B cell (primary cell): ENCODE measurements around the gene COX6B2. TPM values are rescaled to one million over a fixed set of nuclear protein-coding genes. Genes with fewer than 3 reads are reported as not detected.
"Not testable (repeated sequence)": the region's sequence is repeated elsewhere in the genome, so short reads cannot be mapped to it uniquely, and the experiment has no call there.

Source experiments
- ATAC-seq: fragments of 200-7000 bp; cut with Tn5 transposase; one replicate; pipeline ENCODE4 v1.10.0; 2021; ENCODE audit warnings: low read depth, mild to moderate bottlenecking, moderate number of reproducible peaks, moderate library complexity
- CTCF ChIA-PET: fragments of 350-600 bp; sonication (Branson Sonifier 250); formaldehyde crosslinking; loops from one replicate; lab custom pipeline; 2021; ENCODE audit warnings: antibody characterized with exemption, inconsistent platforms; lab: Charles Lee
- POLR2A ChIA-PET: fragments of 350-600 bp; sonication (Branson Sonifier 250); formaldehyde crosslinking; loops from one replicate; lab custom pipeline; 2021; ENCODE audit warnings: antibody characterized with exemption; lab: Charles Lee
- DNase-seq: peaks from one replicate; pipeline ENCODE4 v3.0.0; 2013
- H2AFZ ChIP-seq: 2 replicates; pipeline ENCODE4 v1.6.1; 2012; ENCODE audit warnings: mild to moderate bottlenecking, low read depth, low read length; ENCODE audit not compliant: insufficient read depth, poor library complexity, severe bottlenecking
- H3K27ac ChIP-seq, 2 donors: 1 replicate in 1 of 2; 2 replicates in 1 of 2; pipeline ENCODE4 v1.5.1; 2012 to 2013; ENCODE audit warnings: low read length in 2 of 2, mild to moderate bottlenecking in 2 of 2, moderate library complexity in 1 of 2
- H3K27me3 ChIP-seq, 4 experiments: fragments of 200-600 bp in 1 of 4; sonication (generic) in 1 of 4; replicated peaks in 1 of 4; 1 replicate in 2 of 4; 2 replicates in 2 of 4; pipeline versions ENCODE4 v1.6.1 to v1.7.0; 2013 to 2016; ENCODE audit warnings: low read length in 3 of 4, mild to moderate bottlenecking in 2 of 4, mixed read lengths in 1 of 4, moderate library complexity in 1 of 4; ENCODE audit not compliant: insufficient read depth in 4 of 4, control insufficient read depth in 3 of 4; ENCODE audit errors: control extremely low read depth in 1 of 4
- H3K36me3 ChIP-seq, 2 experiments: replicated peaks in 1 of 2; 1 replicate in 1 of 2; 2 replicates in 1 of 2; pipeline versions ENCODE4 v1.6.1 to v1.7.1; 2013; ENCODE audit warnings: low read length in 1 of 2; ENCODE audit not compliant: insufficient read depth in 2 of 2, control insufficient read depth in 1 of 2; ENCODE audit errors: control extremely low read depth in 1 of 2, extremely low read depth in 1 of 2
- H3K4me1 ChIP-seq, 2 donors: fragments of 200-600 bp in 1 of 2; sonication (generic) in 1 of 2; 1 replicate in 1 of 2; 2 replicates in 1 of 2; pipeline versions ENCODE4 v1.5.1 to v1.6.1; 2013 to 2017; ENCODE audit warnings: low read length in 2 of 2; ENCODE audit not compliant: control insufficient read depth in 2 of 2, insufficient read depth in 2 of 2
- H3K4me2 ChIP-seq: replicated peaks from 2 replicates; pipeline ENCODE3; 2012; ENCODE audit warnings: mild to moderate bottlenecking, low read depth, low read length; ENCODE audit not compliant: poor library complexity, severe bottlenecking
- H3K4me3 ChIP-seq, 5 experiments: fragments of 200-600 bp in 1 of 5; sonication (generic) in 1 of 5; 1 replicate in 3 of 5; 2 replicates in 2 of 5; pipeline versions ENCODE4 v1.5.1 to v1.7.0; 2011 to 2016; ENCODE audit warnings: low read length in 4 of 5, mild to moderate bottlenecking in 4 of 5, low read depth in 2 of 5, control low read depth in 1 of 5, moderate library complexity in 1 of 5; ENCODE audit not compliant: insufficient read depth in 1 of 5; ENCODE audit errors: control extremely low read depth in 1 of 5, extremely low read depth in 1 of 5
- H3K79me2 ChIP-seq: fragments of 200-600 bp; sonication (generic); one replicate; pipeline ENCODE4 v1.6.0; 2016; ENCODE audit warnings: low read length; ENCODE audit not compliant: control insufficient read depth, insufficient read depth
- H3K9ac ChIP-seq: fragments of 200-600 bp; sonication (generic); 2 replicates; pipeline ENCODE4 v1.6.1; 2017; ENCODE audit warnings: mild to moderate bottlenecking, low read length, moderate library complexity
- H3K9me3 ChIP-seq, 3 donors: one replicate each; pipeline versions ENCODE4 v1.6.1 to v1.7.1; 2013; ENCODE audit warnings: low read length in 2 of 3; ENCODE audit not compliant: control insufficient read depth in 2 of 3, insufficient read depth in 1 of 3; ENCODE audit errors: control extremely low read depth in 1 of 3
- H4K20me1 ChIP-seq: 2 replicates; pipeline ENCODE4 v1.6.0; 2012; ENCODE audit warnings: mild to moderate bottlenecking, low read length; ENCODE audit not compliant: insufficient read depth, control insufficient read depth, poor library complexity, severe bottlenecking
- H3K27ac Mint-ChIP-seq: one replicate; pipeline ENCODE4 v1.8.0; 2021; ENCODE audit warnings: mixed read lengths
- H3K27me3 Mint-ChIP-seq: one replicate; pipeline ENCODE4 v1.8.0; 2021; ENCODE audit warnings: mixed read lengths
- H3K4me1 Mint-ChIP-seq: one replicate; pipeline ENCODE4 v1.8.0; 2021; ENCODE audit warnings: mixed read lengths
- H3K4me3 Mint-ChIP-seq: one replicate; pipeline ENCODE4 v1.8.0; 2021; ENCODE audit warnings: mixed read lengths
- H3K9me3 Mint-ChIP-seq: one replicate; pipeline ENCODE4 v1.8.0; 2022; ENCODE audit warnings: mixed read lengths; ENCODE audit not compliant: insufficient read depth
- CTCF ChIP-seq: fragments of 200-600 bp; IDR thresholded peaks from one replicate; pipeline ENCODE4 v1.8.0; 2022; ENCODE audit warnings: antibody characterized with exemption, mild to moderate bottlenecking
- EZH2 ChIP-seq: IDR thresholded peaks from 2 replicates; pipeline ENCODE4 v1.6.1; 2012; ENCODE audit warnings: borderline replicate concordance, low read depth, mild to moderate bottlenecking, moderate library complexity, low read length; ENCODE audit not compliant: insufficient read depth, poor library complexity, severe bottlenecking
- WGBS: methylation state at CpG from one replicate; pipeline ENCODE4 v1.1.5; 2013; ENCODE audit warnings: missing lambda C conversion rate; ENCODE audit not compliant: insufficient coverage; 5-methylcytosine and 5-hydroxymethylcytosine counted together
- intact Hi-C: fragments of 100-400 bp; cut with micrococcal nuclease; formaldehyde crosslinking; loops from one replicate; pipeline ENCODE4 v1.10.0; 2022
- polyA plus RNA-seq: library from polyadenylated mRNA; depleted of rRNA; stranded (reverse); fragments of >200 nt; gene quantifications from 2 replicates; pipeline ENCODE4 v1.2.3, GENCODE V29; 2012
- total RNA-seq, 2 donors: library from RNA; stranded (reverse); fragments of 120-200 nt in 1 of 2; gene quantifications; 1 replicate in 1 of 2; 2 replicates in 1 of 2; pipeline versions ENCODE4 v1.2.3 to v1.2.4, GENCODE V29; 2013 to 2022

Gene COX6B2
- total and polyA plus RNA-seq, 2 donors (not counting 1 experiment from before 2014, with no cell fraction given), result not detected

- Histone ChIP-seq H3K4me2 (no peak overlapping the region), H3K9me3 (no peaks in the 10 kb centered on the region), H3K79me2 (no peaks in the 10 kb centered on the region), H3K4me3 (no peak overlapping the region), H3K4me1 (peaks cover 2 to 8% of the 10 kb centered on the region in 2 donors), H3K27ac (no peak overlapping the region), H2AFZ (no peak overlapping the region), H3K27me3 (peaks cover 0 to 20% (median 4%) of the 10 kb centered on the region in 4 experiments), H4K20me1 (no peaks in the 10 kb centered on the region), H3K9ac (no peak overlapping the region), H3K36me3 (no peaks in the 10 kb centered on the region)
- CTCF ChIA-PET, result no interaction called here
- Mint-ChIP-seq H3K27ac (no peak overlapping the region), H3K4me3 (no peak overlapping the region), H3K9me3 (no peaks in the 10 kb centered on the region), H3K4me1 (peaks cover 5% of the 10 kb centered on the region), H3K27me3 (peaks cover 26% of the 10 kb centered on the region)
- no peak for ATAC-seq
- no peak for DNase-seq
- 96% methylated on average over 9 of the region's 11 CpGs for WGBS
- POLR2A ChIA-PET, result no interaction called here
- TF ChIP-seq CTCF (no peak), EZH2 (no peak)
- intact Hi-C loops, result no loop called here
Observed at GRCh38 chr19:55333870-55334269, 20.6 kb downstream of the COX6B2 start.

- H3K4me3 ChIP-seq, H3K79me2 ChIP-seq, DNase-seq, H3K4me2 ChIP-seq, intact Hi-C loops, H3K4me3 Mint-ChIP-seq, H4K20me1 ChIP-seq, H3K9me3 ChIP-seq, H3K9ac ChIP-seq, H3K36me3 ChIP-seq, H3K27ac ChIP-seq, CTCF ChIA-PET, H3K4me1 Mint-ChIP-seq, H2AFZ ChIP-seq, POLR2A ChIA-PET, H3K27ac Mint-ChIP-seq, H3K9me3 Mint-ChIP-seq, H3K4me1 ChIP-seq, ATAC-seq: not testable (repeated sequence)
- peaks cover 30% of the 10 kb centered on the region for H3K27me3 Mint-ChIP-seq
- WGBS, result 100% methylated on average over 4 of the region's 6 CpGs
- H3K27me3 ChIP-seq, result peaks cover 0 to 13% (median under 1%) of the 10 kb centered on the region in 4 experiments
Observed at GRCh38 chr19:55329791-55330190, 24.7 kb downstream of the COX6B2 start.

GRCh38 chr19:55328774-55329318, 25.7 kb downstream of the COX6B2 start:
- H4K20me1 ChIP-seq, H2AFZ ChIP-seq, ATAC-seq, DNase-seq, H3K4me2 ChIP-seq, H3K79me2 ChIP-seq, H3K4me1 ChIP-seq, H3K36me3 ChIP-seq, H3K4me3 ChIP-seq, intact Hi-C loops, H3K4me1 Mint-ChIP-seq, POLR2A ChIA-PET, H3K27ac ChIP-seq, H3K9me3 Mint-ChIP-seq, H3K9ac ChIP-seq, H3K9me3 ChIP-seq, H3K4me3 Mint-ChIP-seq: not testable (repeated sequence)
- peaks cover 0 to 11% (median 1%) of the 10 kb centered on the region in 4 experiments for H3K27me3 ChIP-seq
- Mint-ChIP-seq H3K27ac (peak overlapping the region; percentile 32), H3K27me3 (peaks cover 27% of the 10 kb centered on the region)
- CTCF ChIA-PET, result interaction anchor here (0.7 kb wide), 1 partner anchor 134 kb away, joined by 4 read pairs; no protein-coding TSS in a partner anchor
- 43% methylated on average over 1 of the region's 4 CpGs for WGBS
